ENCODE data around the gene QSER1. TPM values are rescaled to one million over a fixed set of nuclear protein-coding genes. Genes with fewer than 3 reads are reported as not detected.

QSER1 gene
- total and polyA plus RNA-seq, 8 donors = 3.0 to 25.1 (median 20.7) TPM

DNA sequence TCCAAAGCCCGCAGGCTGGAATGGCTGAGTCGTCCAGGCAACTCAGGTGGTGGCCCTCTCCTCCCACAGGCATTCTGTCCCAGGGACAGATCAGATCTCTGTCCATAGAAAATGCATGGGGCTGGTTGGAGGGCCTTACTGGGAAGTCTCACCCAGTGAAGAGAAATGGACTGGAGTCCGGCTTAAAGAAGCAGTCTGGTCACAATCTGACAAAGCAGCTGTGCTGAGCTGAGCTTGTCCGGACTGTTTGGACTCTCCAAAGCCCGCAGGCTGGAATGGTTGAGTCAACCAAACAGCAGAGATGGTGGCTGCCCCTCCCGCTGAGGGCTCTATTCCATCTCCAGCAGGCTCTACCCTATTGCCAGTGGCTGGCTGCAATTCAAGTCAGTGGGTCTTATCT lies 108.7 kb downstream of the QSER1 start:
- no peaks in the 10 kb centered on the region for H3K36me3 ChIP-seq
- FAIRE-seq = no peak
- no peak for DNase-seq
- 77 to 99% methylated on average over 6 of the region's 6 CpGs for WGBS, 2 donors
- H3K27me3 ChIP-seq = no peaks in the 10 kb centered on the region
- TF ChIP-seq, protein P1, sequence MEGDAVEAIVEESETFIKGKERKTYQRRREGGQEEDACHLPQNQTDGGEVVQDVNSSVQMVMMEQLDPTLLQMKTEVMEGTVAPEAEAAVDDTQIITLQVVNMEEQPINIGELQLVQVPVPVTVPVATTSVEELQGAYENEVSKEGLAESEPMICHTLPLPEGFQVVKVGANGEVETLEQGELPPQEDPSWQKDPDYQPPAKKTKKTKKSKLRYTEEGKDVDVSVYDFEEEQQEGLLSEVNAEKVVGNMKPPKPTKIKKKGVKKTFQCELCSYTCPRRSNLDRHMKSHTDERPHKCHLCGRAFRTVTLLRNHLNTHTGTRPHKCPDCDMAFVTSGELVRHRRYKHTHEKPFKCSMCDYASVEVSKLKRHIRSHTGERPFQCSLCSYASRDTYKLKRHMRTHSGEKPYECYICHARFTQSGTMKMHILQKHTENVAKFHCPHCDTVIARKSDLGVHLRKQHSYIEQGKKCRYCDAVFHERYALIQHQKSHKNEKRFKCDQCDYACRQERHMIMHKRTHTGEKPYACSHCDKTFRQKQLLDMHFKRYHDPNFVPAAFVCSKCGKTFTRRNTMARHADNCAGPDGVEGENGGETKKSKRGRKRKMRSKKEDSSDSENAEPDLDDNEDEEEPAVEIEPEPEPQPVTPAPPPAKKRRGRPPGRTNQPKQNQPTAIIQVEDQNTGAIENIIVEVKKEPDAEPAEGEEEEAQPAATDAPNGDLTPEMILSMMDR (IDR thresholded peaks at IDR 0.05) = no peak
- H3K4me1 ChIP-seq = no peaks in the 10 kb centered on the region
- intact Hi-C loops (cut with DNase I) = no loop called here
- no peak overlapping the region for H3K27ac ChIP-seq
- H3K9me3 ChIP-seq = no peaks in the 10 kb centered on the region
- ATAC-seq = no peak
- H3K4me3 ChIP-seq = no peak overlapping the region

DNA sequence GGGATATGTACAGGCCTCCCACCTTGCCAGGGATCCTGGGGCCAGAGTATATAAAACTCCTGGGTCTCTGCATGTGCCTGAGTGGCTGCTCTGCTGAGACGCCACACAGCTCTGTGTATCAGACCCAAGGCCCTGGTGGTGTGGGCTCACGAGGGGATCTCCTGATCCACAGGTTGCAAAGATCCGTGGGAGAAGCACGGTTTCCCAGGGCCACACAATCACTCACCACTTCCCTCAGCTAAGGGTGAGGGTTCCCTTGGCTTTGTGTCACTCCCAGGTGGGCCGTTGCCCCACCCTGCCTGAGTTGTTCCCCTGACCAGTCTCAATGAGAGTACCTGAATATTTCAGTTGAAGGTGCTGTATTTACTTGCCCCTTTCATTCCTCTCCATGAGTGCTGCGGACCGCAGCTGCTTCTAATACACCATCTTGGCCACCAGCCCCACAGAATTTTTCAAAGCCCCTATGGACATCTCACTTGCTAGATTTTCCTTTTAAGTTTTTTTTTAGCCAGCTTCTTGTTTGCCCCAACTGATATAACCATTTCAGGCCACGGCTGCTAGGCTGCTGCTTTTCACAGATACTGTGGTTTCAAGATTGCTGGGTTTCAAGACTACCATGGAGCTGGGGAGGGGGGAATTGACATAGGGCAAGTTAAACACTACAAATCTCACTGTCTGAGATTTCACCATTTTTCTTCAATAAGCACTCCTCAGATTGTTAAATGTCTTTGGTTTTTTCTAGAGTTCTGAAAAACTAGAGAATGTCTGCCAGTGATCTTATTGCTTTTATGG lies 109.3 kb downstream of the QSER1 start:
- no peak for DNase-seq
- no peaks in the 10 kb centered on the region for H3K9me3 ChIP-seq
- H3K4me3 ChIP-seq = no peak overlapping the region
- no peaks in the 10 kb centered on the region for H3K27me3 ChIP-seq
- WGBS, 2 donors = 78 to 81% methylated on average over 8 of the region's 8 CpGs
- TF ChIP-seq, protein P1 (IDR thresholded peaks at IDR 0.05) = no peak
- FAIRE-seq = no peak
- no peaks in the 10 kb centered on the region for H3K36me3 ChIP-seq
- intact Hi-C loops (cut with DNase I) = no loop called here
- no peak overlapping the region for H3K27ac ChIP-seq
- no peak for ATAC-seq
- H3K4me1 ChIP-seq = no peaks in the 10 kb centered on the region

DNA sequence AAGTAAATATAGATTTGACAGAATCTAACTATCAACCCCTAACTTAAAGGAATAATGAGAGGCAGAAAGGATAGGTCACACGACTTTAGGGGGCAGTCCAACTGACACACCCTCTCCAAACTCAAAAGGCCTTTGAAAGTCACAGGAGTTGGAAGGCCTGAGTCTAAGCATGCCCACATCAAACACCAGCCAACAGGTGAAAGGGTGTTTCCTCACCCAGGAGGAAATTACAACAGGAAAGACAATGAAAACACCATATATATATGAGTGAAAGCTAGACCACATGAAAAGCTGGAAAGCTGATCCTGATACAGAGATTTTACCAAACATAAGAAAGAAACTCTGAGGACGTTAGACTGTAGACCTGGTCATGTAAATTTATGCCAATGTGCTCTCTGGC lies 112.6 kb downstream of the QSER1 start:
- no peak overlapping the region for H3K4me3 ChIP-seq
- FAIRE-seq (no peak), DNase-seq (no peak), ATAC-seq (no peak)
- WGBS, 2 donors = 55 to 65% methylated on average over 2 of the region's 2 CpGs
- H3K4me1 ChIP-seq = no peaks in the 10 kb centered on the region
- intact Hi-C loops (cut with DNase I) = no loop called here
- no peaks in the 10 kb centered on the region for H3K27me3 ChIP-seq
- H3K36me3 ChIP-seq = no peaks in the 10 kb centered on the region
- TF ChIP-seq, protein P1 (IDR thresholded peaks at IDR 0.05) = no peak
- no peak overlapping the region for H3K27ac ChIP-seq
- no peaks in the 10 kb centered on the region for H3K9me3 ChIP-seq

DNA sequence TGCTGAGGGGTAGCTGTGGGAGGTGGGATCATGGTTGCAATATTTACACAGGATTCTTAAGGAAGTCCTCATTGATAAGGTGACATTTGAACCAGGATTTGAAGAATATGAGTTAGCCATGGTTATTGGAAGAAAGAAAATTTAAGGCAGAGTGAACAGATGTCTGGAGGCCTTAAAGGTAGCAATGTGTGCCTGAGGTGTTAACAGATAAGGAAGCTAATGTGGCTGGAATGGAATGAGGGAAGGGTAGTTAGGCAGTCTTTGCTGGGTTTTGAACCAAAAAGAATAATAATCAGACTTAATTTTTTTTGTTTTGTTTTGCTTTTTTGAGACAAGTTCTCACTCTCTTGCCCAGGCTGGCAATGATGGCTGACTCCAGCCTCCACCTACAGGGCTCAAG lies 113.4 kb downstream of the QSER1 start:
- FAIRE-seq (no peak), DNase-seq (no peak), ATAC-seq (no peak)
- no peaks in the 10 kb centered on the region for H3K36me3 ChIP-seq
- no peak overlapping the region for H3K27ac ChIP-seq
- H3K4me1 ChIP-seq = no peaks in the 10 kb centered on the region
- intact Hi-C loops (cut with DNase I) = no loop called here
- no peaks in the 10 kb centered on the region for H3K9me3 ChIP-seq
- no peaks in the 10 kb centered on the region for H3K27me3 ChIP-seq
- TF ChIP-seq, protein P1 (IDR thresholded peaks at IDR 0.05) = no peak
- H3K4me3 ChIP-seq = no peak overlapping the region

DNA sequence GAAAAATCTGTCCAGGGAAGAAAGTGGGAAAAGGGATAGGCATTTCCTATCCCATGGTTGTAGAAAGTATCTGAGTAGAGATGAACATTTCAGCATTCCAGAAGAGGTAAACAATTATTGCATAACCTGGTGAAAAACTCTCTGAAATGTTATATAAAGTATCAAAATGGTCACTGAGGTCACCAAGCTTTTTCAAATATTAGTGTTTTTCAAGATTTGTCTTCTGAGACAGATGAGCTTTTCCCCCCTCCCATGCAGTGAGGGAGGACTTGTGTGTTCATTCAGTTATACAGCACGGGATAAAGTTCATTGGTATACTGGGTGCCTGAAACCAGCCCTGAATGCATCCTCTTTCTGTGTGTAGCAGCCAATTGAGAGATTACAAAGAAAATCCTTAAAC lies 121.1 kb downstream of the QSER1 start:
- TF ChIP-seq, protein P1 (IDR thresholded peaks at IDR 0.05) = no peak
- intact Hi-C loops (cut with DNase I) = no loop called here
- no peak for ATAC-seq
- Histone ChIP-seq H3K4me1 (peaks cover 0 to 9% (median 8%) of the 10 kb centered on the region in 3 donors), H3K36me3 (no peaks in the 10 kb centered on the region), H3K4me3 (no peak overlapping the region), H3K9me3 (no peaks in the 10 kb centered on the region), H3K27me3 (no peaks in the 10 kb centered on the region), H3K27ac (no peak overlapping the region)
- WGBS, 2 donors = 39 to 58% methylated on average over 1 of the region's 1 CpG
- FAIRE-seq = no peak
- no peak for DNase-seq

All from pancreas (tissue), 10 donors.